AML-193 (cell line): ENCODE measurements around the gene CNTNAP2.

Experiments used
- DNase-seq, 2 experiments: peaks; one replicate each; lab custom pipeline; 2025; lab: John Stamatoyannopoulos, UW

Gene CNTNAP2

DNA sequence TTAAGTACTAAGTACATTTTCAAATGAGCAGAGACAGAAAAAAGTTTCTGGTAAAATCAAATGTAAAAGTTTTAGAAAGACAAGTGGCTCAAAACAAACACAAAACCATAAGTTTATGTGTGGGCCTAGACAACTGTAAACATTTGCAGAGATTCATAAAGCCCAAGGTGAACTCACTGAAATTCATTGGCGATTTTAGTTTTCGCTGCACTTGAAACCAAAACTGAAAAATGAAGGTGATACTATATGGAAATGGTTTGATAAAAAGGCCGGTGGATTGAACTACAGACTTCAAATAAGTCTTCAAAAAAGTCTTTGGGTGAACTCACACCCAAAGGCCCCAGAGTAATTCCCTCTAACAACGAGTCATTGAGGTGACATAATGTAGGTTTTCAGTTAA, 1289.0 kb downstream of the CNTNAP2 start:
- no peak for DNase-seq

DNA sequence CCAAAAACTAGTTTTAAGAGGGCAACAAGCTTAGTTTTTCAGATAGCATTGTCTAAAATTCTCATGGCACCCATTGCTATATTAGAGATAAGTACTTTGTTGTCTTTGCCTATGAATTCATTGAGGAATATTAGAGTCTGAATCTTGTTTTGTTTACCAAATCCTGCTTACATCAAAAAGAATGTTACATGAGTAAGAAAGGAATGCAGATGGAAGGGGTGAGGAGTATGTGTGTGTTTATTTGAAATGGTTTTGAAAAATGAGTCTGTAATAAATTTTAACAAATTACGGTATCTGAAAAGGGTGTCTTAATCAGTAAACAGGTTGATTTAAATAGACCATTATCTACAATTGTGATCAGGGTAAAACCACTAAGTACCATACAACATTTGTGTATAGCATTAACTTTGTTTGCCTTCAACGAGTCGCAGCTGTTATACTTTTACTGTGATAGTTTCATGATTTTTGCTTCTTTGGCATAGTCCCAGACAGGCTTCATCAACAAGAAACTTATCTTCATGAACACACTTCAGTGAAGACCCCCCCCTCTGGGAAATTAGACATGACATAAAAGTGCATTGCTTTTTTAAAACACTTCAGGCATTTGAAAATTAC, 1290.0 kb downstream of the CNTNAP2 start:
- DNase-seq: no peak

DNA sequence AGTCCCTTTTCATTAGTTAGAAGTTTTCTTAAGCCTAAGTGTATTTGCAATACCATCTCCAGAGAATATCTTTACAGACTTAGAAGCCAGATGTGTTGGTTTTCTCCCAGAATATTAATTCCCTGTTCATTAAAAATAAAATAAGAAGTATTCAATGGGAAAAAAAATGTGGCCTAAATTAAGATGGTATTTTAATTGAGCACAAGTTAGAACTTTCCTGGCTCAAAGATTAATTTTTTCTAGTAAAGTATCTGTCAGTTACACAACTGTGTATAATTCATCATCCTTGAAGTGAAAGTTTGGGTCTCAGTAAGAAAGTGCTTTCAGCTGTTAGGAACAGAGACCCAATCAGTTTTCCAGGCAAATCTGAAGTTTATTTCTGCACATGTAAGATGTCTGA, 1294.5 kb downstream of the CNTNAP2 start:
- DNase-seq: no peak

- DNase-seq: no peak
Measured at GRCh38 chr7:147412109-147412508, 1295.5 kb downstream of the CNTNAP2 start.

DNA sequence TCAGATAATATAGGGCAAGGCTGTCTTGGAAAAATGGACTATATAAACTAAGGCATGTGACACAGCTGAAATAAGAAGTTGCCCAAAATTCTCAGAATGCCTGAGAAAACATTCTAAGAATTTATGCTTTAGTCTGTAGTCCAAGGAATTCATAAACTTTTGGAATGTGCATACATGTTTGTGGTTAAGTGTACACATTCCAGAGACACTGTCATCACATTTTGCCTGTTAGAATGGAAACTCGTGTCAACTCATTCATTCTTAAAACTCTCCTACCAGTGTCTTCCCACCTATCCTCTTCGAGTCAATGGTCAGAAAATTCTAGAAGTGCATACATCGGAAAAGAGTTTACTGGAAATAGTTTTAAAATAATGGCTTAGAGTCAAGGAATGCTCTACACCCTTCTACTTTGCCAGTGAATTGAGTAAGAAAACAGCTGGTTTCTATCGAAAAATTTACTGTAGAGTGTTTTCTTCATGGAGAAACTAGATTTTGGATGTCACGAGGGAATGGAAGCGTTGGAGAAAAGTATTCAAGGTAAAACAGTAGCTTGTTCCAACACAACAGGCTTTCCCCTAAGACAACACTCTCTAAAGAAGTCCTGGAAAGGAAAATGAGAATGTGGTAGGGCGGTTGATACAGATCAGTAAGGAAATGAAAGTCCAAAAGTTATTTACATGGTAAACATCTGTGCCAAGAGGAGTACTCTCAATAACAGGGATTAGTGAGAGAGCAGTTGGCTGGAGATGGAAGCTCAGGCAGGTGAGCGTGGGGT, 1296.4 kb downstream of the CNTNAP2 start:
- no peak for DNase-seq

GRCh38 chr7:147413557-147413870, 1296.9 kb downstream of the CNTNAP2 start:
- DNase-seq: no peak

- no peak for DNase-seq
Measured at GRCh38 chr7:147415991-147416390, 1299.4 kb downstream of the CNTNAP2 start.

GRCh38 chr7:147418966-147419365, 1302.4 kb downstream of the CNTNAP2 start:
- no peak for DNase-seq

DNA sequence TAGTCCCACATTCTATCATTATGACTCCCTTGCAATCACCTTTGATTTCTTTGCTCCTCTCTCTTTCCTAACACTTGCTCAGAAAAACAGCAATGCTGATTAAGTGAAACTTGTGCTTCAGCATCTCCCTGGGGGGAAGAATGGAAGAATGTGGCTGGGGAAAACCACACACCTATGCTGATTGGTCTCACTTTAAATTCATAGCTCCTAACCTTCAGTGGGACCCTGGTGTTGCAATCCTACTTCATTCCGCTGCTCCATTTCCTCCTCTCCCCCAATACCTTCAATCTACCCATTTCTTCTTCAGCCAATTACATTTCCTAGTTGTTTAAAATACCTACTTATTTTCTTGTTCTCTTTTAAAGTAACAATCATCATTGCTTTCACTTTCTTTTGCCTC, 1307.3 kb downstream of the CNTNAP2 start:
- no peak for DNase-seq

GRCh38 chr7:147428075-147428474, 1311.5 kb downstream of the CNTNAP2 start:
- no peak for DNase-seq

- DNase-seq: no peak
Measured at GRCh38 chr7:147429961-147430360, 1313.4 kb downstream of the CNTNAP2 start.

GRCh38 chr7:147432079-147432478, 1315.5 kb downstream of the CNTNAP2 start:
- no peak for DNase-seq

- no peak for DNase-seq
Measured at GRCh38 chr7:147432576-147432975, 1316.0 kb downstream of the CNTNAP2 start.

DNA sequence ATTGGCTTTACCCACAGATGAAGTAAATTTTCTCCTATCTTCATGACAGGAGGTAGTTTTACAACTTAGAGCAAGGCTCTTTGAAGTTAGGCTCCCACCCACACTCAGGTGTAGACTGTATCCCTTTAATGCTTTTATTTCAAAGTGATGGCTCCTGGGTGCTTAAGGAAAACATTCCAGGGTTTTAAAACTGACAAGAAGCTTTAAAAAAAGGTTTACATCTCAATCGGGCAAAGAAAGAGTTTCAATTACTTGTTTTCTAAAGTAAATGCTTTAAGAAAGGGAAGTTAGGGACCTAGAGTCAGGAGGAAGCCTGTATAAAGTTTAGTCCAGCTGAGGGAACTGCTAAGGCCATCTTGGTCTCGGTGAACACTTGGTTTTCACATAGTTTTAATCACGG, 1320.1 kb downstream of the CNTNAP2 start:
- no peak for DNase-seq

- no peak for DNase-seq
Measured at GRCh38 chr7:147438216-147438615, 1321.6 kb downstream of the CNTNAP2 start.

DNA sequence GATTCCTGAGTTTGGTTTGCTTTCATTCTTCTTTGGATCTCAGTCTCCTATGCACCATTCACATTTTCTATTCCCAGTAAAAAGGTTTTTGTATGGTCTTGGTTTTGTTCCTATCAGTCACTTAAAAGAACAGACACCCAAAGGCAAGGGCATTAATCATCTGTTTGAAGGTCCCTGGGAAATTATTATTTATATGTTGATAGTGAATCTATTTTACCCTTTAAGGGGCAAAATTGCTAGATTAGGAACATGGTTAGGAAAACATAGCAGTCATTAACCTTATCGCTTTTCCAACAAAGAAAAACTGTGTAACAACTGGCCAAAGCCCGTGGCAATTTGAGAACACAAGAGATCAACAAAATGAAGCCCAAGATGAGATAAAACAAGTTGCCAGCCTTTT, 1327.3 kb downstream of the CNTNAP2 start:
- no peak for DNase-seq

DNA sequence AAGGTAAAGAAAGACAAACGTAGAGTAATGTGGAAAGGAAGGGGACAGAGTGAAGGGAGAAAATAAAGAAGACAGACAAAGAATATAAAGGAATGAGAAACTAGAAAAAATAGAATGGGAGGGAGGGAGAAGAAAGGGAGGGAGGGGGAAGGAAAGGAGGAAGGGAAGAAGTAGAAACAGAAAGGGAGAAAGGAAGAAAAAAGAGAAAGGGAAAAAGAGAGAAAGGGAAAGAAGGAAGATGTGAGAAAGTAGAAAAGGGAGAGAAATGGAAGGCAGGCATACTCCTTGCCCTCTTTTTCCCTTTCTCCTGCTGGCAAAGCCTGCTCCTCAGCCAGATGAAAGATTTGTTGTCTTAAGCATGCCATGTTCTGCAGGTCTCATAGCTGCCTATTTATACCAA, 1336.2 kb downstream of the CNTNAP2 start:
- no peak for DNase-seq

DNA sequence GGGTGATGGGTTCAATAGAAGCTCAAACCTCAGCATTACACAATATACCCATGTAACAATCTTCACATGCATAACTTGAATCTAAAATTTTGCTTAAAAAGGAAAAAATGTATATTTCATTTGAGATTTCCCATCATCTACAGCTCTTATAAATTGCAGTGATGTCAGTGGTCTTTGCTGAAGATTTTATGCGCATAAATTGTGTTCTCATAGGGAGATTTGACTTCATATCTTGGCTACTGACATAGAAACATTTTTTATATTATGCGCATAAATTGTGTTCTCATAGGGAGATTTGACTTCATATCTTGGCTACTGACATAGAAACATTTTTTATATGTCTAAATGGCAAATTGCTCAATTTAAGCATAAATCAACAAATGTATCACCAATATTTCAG, 1348.6 kb downstream of the CNTNAP2 start:
- DNase-seq: no peak

- no peak for DNase-seq
Measured at GRCh38 chr7:147472556-147472955, 1356.0 kb downstream of the CNTNAP2 start.

GRCh38 chr7:147474862-147475261, 1358.3 kb downstream of the CNTNAP2 start:
- DNase-seq: no peak

DNA sequence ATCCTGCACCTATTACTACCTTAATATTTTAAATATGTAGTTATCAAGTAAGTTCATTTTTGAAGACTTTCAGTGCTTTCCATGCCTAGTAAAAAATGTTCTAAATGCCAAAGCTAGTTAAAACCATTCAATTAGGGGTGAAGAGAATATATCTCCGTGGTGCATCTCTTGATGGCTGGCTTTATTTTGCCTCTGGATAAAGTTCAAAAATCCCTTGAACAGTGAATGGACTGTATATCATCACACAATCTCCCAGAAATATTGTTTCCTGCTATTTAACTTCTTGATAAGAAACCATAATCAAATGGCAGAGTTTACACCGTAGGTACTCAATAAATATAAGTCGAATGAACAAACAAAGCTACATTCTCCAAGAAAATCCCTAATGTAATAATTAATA, 1360.9 kb downstream of the CNTNAP2 start:
- DNase-seq: no peak

DNA sequence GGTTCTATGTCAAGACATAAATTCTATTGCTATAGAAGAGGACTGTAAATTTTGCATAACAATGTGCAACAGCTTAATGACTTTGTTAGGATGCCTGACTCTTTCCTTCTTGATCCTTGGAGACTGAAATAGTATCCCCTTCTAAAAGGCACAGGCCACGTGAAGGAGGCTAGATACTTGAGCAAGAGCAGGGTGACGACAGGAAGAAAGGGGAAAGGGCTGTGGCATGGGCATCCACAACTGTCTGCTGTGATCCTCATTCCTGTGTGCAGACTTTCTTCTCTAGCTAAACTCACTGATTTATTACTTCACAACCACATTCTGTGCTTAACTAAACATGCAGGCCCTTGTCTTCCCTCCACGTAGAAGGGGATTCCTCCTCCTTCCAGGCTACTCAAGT, 1362.2 kb downstream of the CNTNAP2 start:
- no peak for DNase-seq

- DNase-seq: no peak
Measured at GRCh38 chr7:147483634-147484292, 1367.2 kb downstream of the CNTNAP2 start.
